ENCODE results near the gene MRPS5. TPM values are rescaled to one million over a fixed set of nuclear protein-coding genes. Genes with fewer than 3 reads are reported as not detected.

The MRPS5 gene
- total and polyA plus RNA-seq, 2 experiments from 2014 or later: 44.4 to 55.3 TPM

DNA sequence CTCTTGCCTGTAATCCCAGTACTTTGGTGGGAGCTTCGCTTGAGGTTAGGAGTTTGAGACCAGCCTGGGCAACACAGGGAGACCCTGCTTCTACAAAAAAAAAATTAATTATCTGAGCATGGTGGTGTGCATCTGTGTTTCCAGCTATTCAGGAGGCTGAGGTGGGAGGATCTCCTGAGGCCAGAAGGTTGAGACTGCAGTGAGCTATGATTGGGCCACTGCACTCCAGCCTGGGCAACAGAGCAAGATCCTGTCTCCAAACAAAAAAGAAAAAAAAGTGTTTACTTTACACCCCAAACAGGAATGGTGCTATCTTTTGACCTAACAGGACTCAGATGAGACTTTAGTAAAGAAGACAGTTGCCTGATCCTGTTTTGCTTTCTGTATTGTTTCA is 60.5 kb downstream of the MRPS5 start:
- no peak for TF ChIP-seq EZH2phosphoT487 (IDR thresholded peaks at IDR 0.05; ENCODE audit: low read depth, severe bottlenecking, unreplicated experiment)
- TF ChIP-seq, protein P1, sequence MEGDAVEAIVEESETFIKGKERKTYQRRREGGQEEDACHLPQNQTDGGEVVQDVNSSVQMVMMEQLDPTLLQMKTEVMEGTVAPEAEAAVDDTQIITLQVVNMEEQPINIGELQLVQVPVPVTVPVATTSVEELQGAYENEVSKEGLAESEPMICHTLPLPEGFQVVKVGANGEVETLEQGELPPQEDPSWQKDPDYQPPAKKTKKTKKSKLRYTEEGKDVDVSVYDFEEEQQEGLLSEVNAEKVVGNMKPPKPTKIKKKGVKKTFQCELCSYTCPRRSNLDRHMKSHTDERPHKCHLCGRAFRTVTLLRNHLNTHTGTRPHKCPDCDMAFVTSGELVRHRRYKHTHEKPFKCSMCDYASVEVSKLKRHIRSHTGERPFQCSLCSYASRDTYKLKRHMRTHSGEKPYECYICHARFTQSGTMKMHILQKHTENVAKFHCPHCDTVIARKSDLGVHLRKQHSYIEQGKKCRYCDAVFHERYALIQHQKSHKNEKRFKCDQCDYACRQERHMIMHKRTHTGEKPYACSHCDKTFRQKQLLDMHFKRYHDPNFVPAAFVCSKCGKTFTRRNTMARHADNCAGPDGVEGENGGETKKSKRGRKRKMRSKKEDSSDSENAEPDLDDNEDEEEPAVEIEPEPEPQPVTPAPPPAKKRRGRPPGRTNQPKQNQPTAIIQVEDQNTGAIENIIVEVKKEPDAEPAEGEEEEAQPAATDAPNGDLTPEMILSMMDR (IDR thresholded peaks at IDR 0.05; ENCODE audit: poor library complexity): no peak
- TF ChIP-seq EZH2 (IDR thresholded peaks at IDR 0.05; ENCODE audit: borderline replicate concordance): no peak
- H3K4me1 ChIP-seq (ENCODE audit: insufficient read depth): no peaks in the 10 kb centered on the region
- no peaks in the 10 kb centered on the region for H3K27me3 ChIP-seq
- H2AFZ ChIP-seq: no peak overlapping the region
- DNase-seq (ENCODE audit: low spot score): no peak
- H3K4me2 ChIP-seq: no peak overlapping the region
- no peak overlapping the region for H3K4me3 ChIP-seq
- H3K27ac ChIP-seq: no peak overlapping the region
- no peaks in the 10 kb centered on the region for H3K9me3 ChIP-seq (ENCODE audit: low read depth)
- 76% methylated on average over 1 of the region's 1 CpG for WGBS (ENCODE audit: low lambda C conversion rate, missing lambda C conversion rate)
- no peaks in the 10 kb centered on the region for H3K79me2 ChIP-seq
- H3K36me3 ChIP-seq (replicated peaks; ENCODE audit: insufficient read depth, low read depth): no peaks in the 10 kb centered on the region
- H4K20me1 ChIP-seq (ENCODE audit: insufficient read depth, poor library complexity, severe bottlenecking): no peaks in the 10 kb centered on the region
- H3K9me2 ChIP-seq (replicated peaks; ENCODE audit: insufficient read depth): no peaks in the 10 kb centered on the region

- Histone ChIP-seq H3K27ac (no peak overlapping the region), H3K4me2 (no peak overlapping the region), H3K27me3 (no peaks in the 10 kb centered on the region), H3K79me2 (no peaks in the 10 kb centered on the region), H4K20me1 (ENCODE audit: insufficient read depth, poor library complexity, severe bottlenecking) (no peaks in the 10 kb centered on the region), H2AFZ (no peak overlapping the region), H3K9me2 (replicated peaks; ENCODE audit: insufficient read depth) (no peaks in the 10 kb centered on the region), H3K9me3 (ENCODE audit: low read depth) (no peaks in the 10 kb centered on the region), H3K4me3 (no peak overlapping the region), H3K36me3 (replicated peaks; ENCODE audit: insufficient read depth, low read depth) (no peaks in the 10 kb centered on the region), H3K4me1 (ENCODE audit: insufficient read depth) (no peaks in the 10 kb centered on the region)
- no peak for TF ChIP-seq EZH2phosphoT487 (IDR thresholded peaks at IDR 0.05; ENCODE audit: low read depth, severe bottlenecking, unreplicated experiment)
- TF ChIP-seq, protein P1 (IDR thresholded peaks at IDR 0.05; ENCODE audit: poor library complexity): no peak
- WGBS (ENCODE audit: low lambda C conversion rate, missing lambda C conversion rate): 84% methylated on average over 17 of the region's 17 CpGs
- no peak for DNase-seq (ENCODE audit: low spot score)
These were observed 61.0 kb downstream of the MRPS5 start for GRCh38 chr2:95060446-95061118.

- Histone ChIP-seq H3K27ac (no peak overlapping the region), H4K20me1 (ENCODE audit: insufficient read depth, poor library complexity, severe bottlenecking) (no peaks in the 10 kb centered on the region), H3K9me2 (replicated peaks; ENCODE audit: insufficient read depth) (no peaks in the 10 kb centered on the region), H3K79me2 (no peaks in the 10 kb centered on the region), H3K9me3 (ENCODE audit: low read depth) (no peaks in the 10 kb centered on the region), H2AFZ (no peak overlapping the region), H3K27me3 (no peaks in the 10 kb centered on the region), H3K4me2 (no peak overlapping the region), H3K4me3 (no peak overlapping the region), H3K4me1 (ENCODE audit: insufficient read depth) (no peaks in the 10 kb centered on the region), H3K36me3 (replicated peaks; ENCODE audit: insufficient read depth, low read depth) (no peaks in the 10 kb centered on the region)
- WGBS (ENCODE audit: low lambda C conversion rate, missing lambda C conversion rate): 73% methylated on average over 12 of the region's 12 CpGs
- TF ChIP-seq EZH2phosphoT487 (IDR thresholded peaks at IDR 0.05; ENCODE audit: low read depth, severe bottlenecking, unreplicated experiment) (no peak), EZH2 (IDR thresholded peaks at IDR 0.05; ENCODE audit: borderline replicate concordance) (no peak)
- TF ChIP-seq, protein P1 (IDR thresholded peaks at IDR 0.05; ENCODE audit: poor library complexity): no peak
- DNase-seq (ENCODE audit: low spot score): no peak
These were observed 61.8 kb downstream of the MRPS5 start for GRCh38 chr2:95059656-95060370.

All from hepatocyte (in vitro differentiated cells).